Breast epithelium (tissue), 4 donors: ENCODE measurements around the gene ICAM4. TPM values are rescaled to one million over a fixed set of nuclear protein-coding genes. Genes with fewer than 3 reads are reported as not detected.

ENCODE experiments used
- DNase-seq, 2 donors: peaks; one replicate each; pipeline ENCODE4 v3.0.0-alpha.2; 2019; ENCODE audit warnings: low spot score in 2 of 2
- H3K27ac ChIP-seq, 2 donors: fragments of 200-600 bp; sonication (generic) in 1 of 2; one replicate each; pipeline ENCODE4 v1.5.1; 2016 to 2019; ENCODE audit warnings: mild to moderate bottlenecking in 1 of 2
- H3K27me3 ChIP-seq, 2 donors: fragments of 200-600 bp; sonication (generic) in 1 of 2; one replicate each; pipeline versions ENCODE4 v1.5.1 to v1.6.0; 2017 to 2019; ENCODE audit warnings: control low read depth in 1 of 2, mild to moderate bottlenecking in 1 of 2
- H3K36me3 ChIP-seq: fragments of 200-600 bp; one replicate; pipeline ENCODE4 v1.5.1; 2019
- H3K4me1 ChIP-seq, 2 donors: fragments of 200-600 bp; sonication (generic); one replicate each; pipeline ENCODE4 v1.5.1; 2016 to 2019; ENCODE audit warnings: control low read depth in 1 of 2
- H3K4me3 ChIP-seq, 3 donors: fragments of 200-600 bp; sonication (generic); 1 replicate in 2 of 3; 2 replicates in 1 of 3; pipeline ENCODE4 v1.5.1; 2016 to 2019; ENCODE audit warnings: mild to moderate bottlenecking in 3 of 3, moderate library complexity in 2 of 3
- H3K9me3 ChIP-seq, 2 donors: fragments of 200-600 bp; sonication (generic) in 1 of 2; one replicate each; pipeline ENCODE4 v1.5.1; 2016 to 2019; ENCODE audit warnings: control low read depth in 1 of 2
- POLR2A ChIP-seq: fragments of 450-650 bp; IDR thresholded peaks from one replicate; pipeline ENCODE4 v1.6.1; 2016; ENCODE audit warnings: antibody characterized with exemption, mild to moderate bottlenecking, moderate library complexity
- POLR2AphosphoS5 ChIP-seq, 3 donors: sonication (generic); formaldehyde crosslinking; IDR thresholded peaks; one replicate each; pipeline ENCODE4 v1.6.1; 2017; ENCODE audit warnings: antibody characterized with exemption in 3 of 3
- intact Hi-C: fragments of 100-400 bp; cut with DNase I; formaldehyde crosslinking; loops from one replicate; pipeline ENCODE4 v1.15.1; 2023; ENCODE audit warnings: low total_unique reads
- total RNA-seq, 3 donors: library from RNA; depleted of rRNA; stranded (reverse); fragments of >200 nt; gene quantifications; one replicate each; pipeline ENCODE4 v1.1.0, GENCODE V29; 2016
- TF ChIP-seq, protein P1 (sequence below), 3 donors: fragments of 450-650 bp; IDR thresholded peaks; one replicate each; pipeline ENCODE4 v1.5.1; 2016 to 2017; ENCODE audit warnings: antibody characterized with exemption in 3 of 3, mild to moderate bottlenecking in 3 of 3, moderate library complexity in 3 of 3

Gene ICAM4
- total RNA-seq, 3 donors from 2014 or later: 1.1 to 1.6 TPM; not detected in 1

DNA sequence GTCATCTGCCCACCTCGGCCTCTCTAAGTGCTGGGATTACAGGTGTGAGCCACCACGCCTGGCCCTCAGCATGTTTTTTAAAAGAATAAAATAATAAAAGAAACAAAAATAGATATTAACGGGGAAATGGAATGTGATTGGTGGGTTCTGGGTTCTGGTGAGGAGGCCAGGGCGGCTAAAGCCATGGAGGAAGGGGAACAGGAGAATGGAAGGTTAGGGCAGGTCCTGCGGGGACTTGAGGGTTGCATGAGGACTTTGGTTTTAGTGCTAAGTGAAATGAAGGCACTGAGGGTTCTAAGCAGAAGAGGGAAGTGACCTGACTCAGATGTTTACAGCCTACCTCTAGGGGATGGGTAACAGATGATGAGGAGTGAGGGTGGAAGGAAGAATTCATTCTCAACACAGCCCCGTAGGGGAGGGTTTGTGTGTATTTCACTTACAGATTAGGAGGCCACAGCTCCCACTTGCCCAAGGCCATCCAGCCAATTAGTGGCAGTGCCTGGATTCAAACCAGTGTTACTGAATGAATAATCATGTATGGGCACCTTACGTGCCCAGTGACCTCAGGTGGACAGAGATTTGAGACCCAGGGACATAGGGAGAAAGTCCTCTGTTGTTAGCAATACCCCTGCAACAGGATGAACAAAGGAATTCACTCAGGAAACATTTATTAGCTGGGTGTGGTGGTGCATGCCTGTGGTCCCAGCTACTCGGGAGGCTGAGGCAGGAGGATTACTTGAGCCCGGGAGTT lies 41.4 kb upstream of the ICAM4 start:
- H3K27ac ChIP-seq: no peak overlapping the region
- no peaks in the 10 kb centered on the region for H3K4me1 ChIP-seq
- H3K36me3 ChIP-seq: no peaks in the 10 kb centered on the region
- TF ChIP-seq, protein P1, sequence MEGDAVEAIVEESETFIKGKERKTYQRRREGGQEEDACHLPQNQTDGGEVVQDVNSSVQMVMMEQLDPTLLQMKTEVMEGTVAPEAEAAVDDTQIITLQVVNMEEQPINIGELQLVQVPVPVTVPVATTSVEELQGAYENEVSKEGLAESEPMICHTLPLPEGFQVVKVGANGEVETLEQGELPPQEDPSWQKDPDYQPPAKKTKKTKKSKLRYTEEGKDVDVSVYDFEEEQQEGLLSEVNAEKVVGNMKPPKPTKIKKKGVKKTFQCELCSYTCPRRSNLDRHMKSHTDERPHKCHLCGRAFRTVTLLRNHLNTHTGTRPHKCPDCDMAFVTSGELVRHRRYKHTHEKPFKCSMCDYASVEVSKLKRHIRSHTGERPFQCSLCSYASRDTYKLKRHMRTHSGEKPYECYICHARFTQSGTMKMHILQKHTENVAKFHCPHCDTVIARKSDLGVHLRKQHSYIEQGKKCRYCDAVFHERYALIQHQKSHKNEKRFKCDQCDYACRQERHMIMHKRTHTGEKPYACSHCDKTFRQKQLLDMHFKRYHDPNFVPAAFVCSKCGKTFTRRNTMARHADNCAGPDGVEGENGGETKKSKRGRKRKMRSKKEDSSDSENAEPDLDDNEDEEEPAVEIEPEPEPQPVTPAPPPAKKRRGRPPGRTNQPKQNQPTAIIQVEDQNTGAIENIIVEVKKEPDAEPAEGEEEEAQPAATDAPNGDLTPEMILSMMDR (IDR thresholded peaks at IDR 0.05): no peak
- TF ChIP-seq POLR2AphosphoS5 (IDR thresholded peaks at IDR 0.05): no peak
- no peak for DNase-seq
- no peaks in the 10 kb centered on the region for H3K27me3 ChIP-seq
- H3K4me3 ChIP-seq: no peak overlapping the region
- intact Hi-C loops: no loop called here
- no peaks in the 10 kb centered on the region for H3K9me3 ChIP-seq

DNA sequence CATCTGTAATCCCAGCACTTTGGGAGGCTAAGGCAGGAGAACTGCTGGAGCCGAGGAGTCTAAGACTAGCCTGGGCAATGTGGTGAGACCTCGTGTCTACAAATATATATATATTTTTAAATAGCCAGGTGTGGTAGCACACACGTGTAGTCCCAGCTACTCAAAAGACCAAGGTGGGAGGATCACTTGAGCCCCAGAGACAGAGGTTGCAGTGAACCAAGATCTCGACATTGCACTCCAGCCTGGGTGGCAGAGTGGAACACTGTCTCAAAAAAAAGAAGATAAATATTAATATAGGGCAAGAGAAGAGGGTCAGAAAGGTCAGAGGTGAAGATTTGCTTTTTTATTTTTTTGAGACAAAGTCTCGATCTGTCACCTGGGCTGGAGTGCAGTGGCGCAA lies 40.2 kb upstream of the ICAM4 start:
- intact Hi-C loops: no loop called here
- no peak for TF ChIP-seq POLR2A
- no peak for TF ChIP-seq POLR2AphosphoS5 (IDR thresholded peaks at IDR 0.05)

DNA sequence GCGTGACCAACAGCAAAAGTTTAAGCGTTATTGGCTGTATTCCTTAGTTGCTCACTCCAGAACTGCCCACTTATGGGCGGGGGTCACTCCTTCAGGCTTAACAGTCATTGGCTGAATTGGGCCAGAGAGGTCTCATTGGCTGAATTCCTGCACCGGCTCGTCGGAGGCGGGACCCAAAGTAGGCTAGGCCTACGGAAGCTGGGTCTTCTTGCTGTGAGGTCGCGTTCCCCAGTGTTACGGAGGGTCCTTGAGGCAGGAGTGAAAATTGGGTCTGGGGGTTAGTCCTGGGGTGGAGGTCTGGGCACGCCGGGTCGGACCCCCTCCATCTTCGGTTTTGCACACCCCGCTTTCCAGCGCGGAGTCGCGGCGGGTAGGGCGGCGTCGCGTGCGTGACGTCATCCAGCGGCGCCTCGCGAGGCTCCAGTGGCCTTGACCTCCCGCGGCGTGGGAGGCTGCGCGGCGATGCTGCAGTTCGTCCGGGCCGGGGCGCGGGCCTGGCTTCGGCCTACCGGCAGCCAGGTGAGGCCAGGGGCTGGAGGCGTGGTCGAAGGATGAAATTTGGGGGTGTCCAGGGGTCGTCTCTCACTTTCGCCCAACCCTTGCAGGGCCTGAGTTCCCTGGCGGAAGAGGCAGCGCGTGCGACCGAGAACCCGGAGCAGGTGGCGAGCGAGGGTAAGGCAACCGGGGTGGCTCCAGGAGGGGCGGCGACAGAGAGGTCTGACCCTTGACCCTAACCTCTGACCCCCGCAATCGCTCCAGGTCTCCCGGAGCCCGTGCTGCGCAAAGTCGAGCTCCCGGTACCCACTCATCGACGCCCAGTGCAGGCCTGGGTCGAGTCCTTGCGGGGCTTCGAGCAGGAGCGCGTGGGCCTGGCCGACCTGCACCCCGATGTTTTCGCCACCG lies 34.7 kb upstream of the ICAM4 start, which contains the start of gene MRPL4:
Gene MRPL4 (plus strand): TSS at position 423 of the 903 bp plus-strand sequence. CDS start 40 bp downstream, at position 463.
- H3K4me3 ChIP-seq: peak within 1 kb of the TSS; percentile 87 to 92 (median 88)
- TF ChIP-seq, protein P1 (IDR thresholded peaks at IDR 0.05): no peak
- no peak for TF ChIP-seq POLR2A
- TF ChIP-seq POLR2AphosphoS5 (IDR thresholded peaks at IDR 0.05): peak; percentile 88 to 97 (median 97)
- peak; percentile 95 to 98 for DNase-seq
- H3K27me3 ChIP-seq: no peaks in the 10 kb centered on the region
- no peaks in the 10 kb centered on the region for H3K9me3 ChIP-seq
- H3K4me1 ChIP-seq: no peaks in the 10 kb centered on the region
- intact Hi-C loops: no loop called here
- peak within 1 kb of the TSS; percentile 85 for H3K27ac ChIP-seq
- no peaks in the 10 kb centered on the region for H3K36me3 ChIP-seq

More for the DNA sequence above, 40.2 kb upstream of the ICAM4 start:
- no peaks in the 10 kb centered on the region for H3K27me3 ChIP-seq
- DNase-seq: no peak
- no peak overlapping the region for H3K27ac ChIP-seq
- no peaks in the 10 kb centered on the region for H3K36me3 ChIP-seq
- no peaks in the 10 kb centered on the region for H3K9me3 ChIP-seq
- H3K4me3 ChIP-seq: no peak overlapping the region
- H3K4me1 ChIP-seq: no peaks in the 10 kb centered on the region

DNA sequence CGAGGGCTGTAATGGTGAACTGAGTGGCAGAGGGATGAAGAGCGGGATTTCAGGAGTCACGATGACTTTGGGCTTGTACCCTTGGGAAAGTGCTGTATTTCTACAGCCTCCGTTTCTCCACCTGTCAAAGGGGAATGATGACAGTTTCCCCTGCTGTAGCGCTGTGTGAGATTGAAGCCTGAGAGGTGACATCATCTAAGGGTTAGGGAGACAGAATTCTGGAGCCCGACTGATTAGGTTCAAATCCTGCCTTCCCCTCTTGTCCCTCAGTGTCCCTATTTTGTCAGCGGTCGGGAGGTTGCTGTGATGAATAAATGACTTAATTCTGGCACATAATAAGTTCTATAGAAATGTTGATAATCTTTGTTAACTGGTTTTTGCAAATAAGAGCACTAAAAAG lies 34.0 kb upstream of the ICAM4 start:
- intact Hi-C loops: no loop called here
- no peak for TF ChIP-seq POLR2A
- TF ChIP-seq, protein P1 (IDR thresholded peaks at IDR 0.05): no peak
- TF ChIP-seq POLR2AphosphoS5 (IDR thresholded peaks at IDR 0.05): no peak
- Histone ChIP-seq H3K27me3 (no peaks in the 10 kb centered on the region), H3K4me1 (no peaks in the 10 kb centered on the region), H3K36me3 (no peaks in the 10 kb centered on the region), H3K4me3 (peak overlapping the region; percentile 87 to 92 (median 88)), H3K9me3 (no peaks in the 10 kb centered on the region), H3K27ac (peak overlapping the region; percentile 85)
- no peak for DNase-seq

DNA sequence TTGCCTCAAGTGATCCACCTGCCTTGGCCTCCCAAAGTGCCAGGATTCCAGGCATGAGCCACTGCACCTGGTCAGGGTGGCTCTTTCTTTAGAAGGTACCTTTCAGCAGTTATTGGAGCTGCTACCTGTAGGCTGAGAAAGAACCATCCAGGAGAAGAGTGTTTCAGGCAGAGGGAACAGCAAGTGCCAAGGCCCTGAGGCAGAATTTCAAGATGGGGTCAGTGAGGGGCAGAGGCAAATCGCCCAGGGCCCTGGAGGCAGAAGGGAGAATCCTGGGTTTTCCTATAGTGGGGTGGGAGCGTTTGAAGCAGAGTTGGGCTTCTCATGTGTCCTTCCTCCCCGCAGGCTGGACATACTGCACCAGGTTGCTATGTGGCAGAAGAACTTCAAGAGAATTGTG lies 32.5 kb upstream of the ICAM4 start:
- no peak for DNase-seq
- no peak overlapping the region for H3K4me3 ChIP-seq
- H3K4me1 ChIP-seq: no peaks in the 10 kb centered on the region
- H3K27me3 ChIP-seq: no peaks in the 10 kb centered on the region
- intact Hi-C loops: no loop called here
- no peaks in the 10 kb centered on the region for H3K36me3 ChIP-seq
- H3K9me3 ChIP-seq: no peaks in the 10 kb centered on the region
- TF ChIP-seq POLR2A (no peak), POLR2AphosphoS5 (IDR thresholded peaks at IDR 0.05) (no peak)
- TF ChIP-seq, protein P1 (IDR thresholded peaks at IDR 0.05): no peak
- no peak overlapping the region for H3K27ac ChIP-seq
